Glomerular visceral epithelial cell (primary cell): ENCODE data around the gene WWOX.

Experiments used
- DNase-seq: peaks from one replicate; pipeline ENCODE4 v3.0.0-alpha.2; 2016; ENCODE audit errors: extremely low spot score

WWOX gene

GRCh38 chr16:78851266-78851665 lies 751.8 kb downstream of the WWOX start:
- DNase-seq = no peak

DNA sequence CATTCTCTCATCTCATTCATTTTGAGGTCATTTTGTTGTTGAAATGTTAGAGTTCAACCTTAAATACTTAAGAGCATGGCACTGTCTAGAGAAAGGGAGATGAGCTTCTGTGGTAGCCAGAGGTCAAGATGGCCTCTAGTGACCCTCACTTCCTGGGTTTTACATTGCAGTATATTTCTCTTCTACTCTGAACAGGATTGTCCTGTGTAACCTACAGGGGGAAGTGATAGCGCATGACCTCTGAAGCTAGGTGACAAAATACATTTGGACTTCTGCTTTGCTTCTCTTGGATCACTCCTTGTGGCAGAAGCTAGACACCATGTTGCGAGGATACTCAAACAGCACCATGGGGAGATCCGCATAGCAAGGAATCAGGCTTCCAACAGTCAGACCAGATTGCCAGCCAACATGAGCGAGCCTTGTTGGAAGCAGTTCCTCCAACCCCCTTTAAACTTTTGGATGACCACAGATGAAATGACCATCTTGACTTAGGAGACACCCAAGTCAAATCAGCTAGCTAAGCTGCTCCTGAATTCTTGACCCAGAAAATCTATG lies 752.7 kb downstream of the WWOX start:
- DNase-seq = no peak

- DNase-seq = no peak
Observed at GRCh38 chr16:78862022-78862421, 762.6 kb downstream of the WWOX start.

GRCh38 chr16:78866521-78866920 lies 767.1 kb downstream of the WWOX start:
- DNase-seq = no peak

DNA sequence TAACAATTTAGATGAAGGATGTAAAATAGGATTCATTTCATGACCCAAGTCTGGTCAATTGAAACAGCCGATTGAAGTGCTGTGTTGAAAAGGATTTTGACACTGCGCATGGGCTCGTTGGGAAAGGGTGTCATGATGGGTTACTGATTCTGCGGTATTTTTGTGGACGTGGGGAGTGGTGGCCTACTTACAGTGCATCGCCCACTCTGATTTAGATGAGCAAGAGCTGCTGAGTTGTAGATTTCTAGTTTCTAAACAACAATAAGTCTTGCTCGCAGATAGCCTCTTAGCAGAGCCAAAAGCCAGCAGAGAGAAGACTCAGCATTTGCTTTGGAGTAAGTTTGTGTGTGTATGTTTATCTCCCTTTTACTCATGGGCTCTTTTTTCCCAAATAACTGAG lies 770.0 kb downstream of the WWOX start:
- DNase-seq = no peak

DNA sequence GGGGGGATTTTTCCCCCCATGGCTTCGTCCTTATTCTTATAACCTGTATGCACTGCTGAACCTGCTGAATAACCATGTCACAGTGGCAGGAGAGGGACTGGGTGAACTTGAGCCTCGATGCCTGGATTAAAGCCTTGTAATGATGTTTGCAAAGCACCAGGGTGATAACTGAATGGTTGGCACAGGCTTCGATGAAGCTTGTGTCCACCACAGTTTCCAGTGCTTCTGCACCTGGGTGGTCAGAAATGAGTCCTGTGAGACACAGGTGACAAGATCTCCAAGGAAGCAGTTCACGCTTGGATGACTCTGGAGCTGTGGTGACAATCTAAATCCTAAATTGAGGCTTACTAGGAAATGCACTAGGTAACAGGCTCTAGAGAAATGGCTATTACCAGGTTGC lies 771.8 kb downstream of the WWOX start:
- no peak for DNase-seq

- no peak for DNase-seq
Observed at GRCh38 chr16:78876671-78877070, 777.2 kb downstream of the WWOX start.

- DNase-seq = no peak
Observed at GRCh38 chr16:78877114-78877655, 777.7 kb downstream of the WWOX start.

DNA sequence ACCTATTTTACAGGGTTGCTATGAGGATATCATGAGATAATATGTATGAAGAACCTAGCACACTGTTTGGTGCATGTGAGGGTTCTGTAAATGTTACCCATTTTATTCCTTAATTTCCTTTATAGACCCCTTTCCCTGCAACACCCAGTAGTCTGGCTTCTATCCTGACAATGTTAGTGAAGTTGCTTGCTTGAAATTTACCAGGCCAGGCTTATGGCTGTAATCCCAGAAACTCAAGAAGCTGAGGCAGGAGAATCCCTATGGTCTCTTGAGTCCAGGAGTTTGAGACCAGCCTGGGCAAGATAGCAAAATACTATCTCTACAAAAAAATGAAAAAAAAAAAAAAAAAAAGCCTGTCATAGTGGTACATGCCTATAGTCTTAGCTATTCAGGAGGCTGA lies 779.1 kb downstream of the WWOX start:
- no peak for DNase-seq

DNA sequence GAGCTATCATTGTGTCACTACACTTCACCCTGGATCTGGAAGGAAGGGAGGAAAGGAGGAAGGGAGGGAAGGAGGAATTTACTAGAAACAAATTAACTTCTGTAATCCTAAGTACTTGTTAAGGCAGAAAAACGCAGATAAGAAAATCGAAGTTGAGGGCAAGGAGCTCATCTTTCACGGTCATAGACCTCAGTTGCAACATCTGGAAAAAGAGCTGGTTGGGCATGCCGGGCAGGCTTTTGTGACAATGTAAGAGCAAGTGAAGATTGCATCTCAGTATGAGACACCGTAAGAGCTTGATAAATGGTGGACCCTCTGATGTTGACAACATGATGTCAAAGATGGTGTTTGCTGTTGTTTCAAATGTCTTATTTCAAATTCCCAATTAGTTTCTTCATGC lies 779.6 kb downstream of the WWOX start:
- no peak for DNase-seq

GRCh38 chr16:78882150-78882549 lies 782.7 kb downstream of the WWOX start:
- DNase-seq = no peak

GRCh38 chr16:78882751-78883150 lies 783.3 kb downstream of the WWOX start:
- DNase-seq = no peak

GRCh38 chr16:78884204-78884603 lies 784.8 kb downstream of the WWOX start:
- no peak for DNase-seq

- no peak for DNase-seq
Observed at GRCh38 chr16:78889346-78889745, 789.9 kb downstream of the WWOX start.

GRCh38 chr16:78890373-78890895 lies 791.0 kb downstream of the WWOX start:
- DNase-seq = no peak

DNA sequence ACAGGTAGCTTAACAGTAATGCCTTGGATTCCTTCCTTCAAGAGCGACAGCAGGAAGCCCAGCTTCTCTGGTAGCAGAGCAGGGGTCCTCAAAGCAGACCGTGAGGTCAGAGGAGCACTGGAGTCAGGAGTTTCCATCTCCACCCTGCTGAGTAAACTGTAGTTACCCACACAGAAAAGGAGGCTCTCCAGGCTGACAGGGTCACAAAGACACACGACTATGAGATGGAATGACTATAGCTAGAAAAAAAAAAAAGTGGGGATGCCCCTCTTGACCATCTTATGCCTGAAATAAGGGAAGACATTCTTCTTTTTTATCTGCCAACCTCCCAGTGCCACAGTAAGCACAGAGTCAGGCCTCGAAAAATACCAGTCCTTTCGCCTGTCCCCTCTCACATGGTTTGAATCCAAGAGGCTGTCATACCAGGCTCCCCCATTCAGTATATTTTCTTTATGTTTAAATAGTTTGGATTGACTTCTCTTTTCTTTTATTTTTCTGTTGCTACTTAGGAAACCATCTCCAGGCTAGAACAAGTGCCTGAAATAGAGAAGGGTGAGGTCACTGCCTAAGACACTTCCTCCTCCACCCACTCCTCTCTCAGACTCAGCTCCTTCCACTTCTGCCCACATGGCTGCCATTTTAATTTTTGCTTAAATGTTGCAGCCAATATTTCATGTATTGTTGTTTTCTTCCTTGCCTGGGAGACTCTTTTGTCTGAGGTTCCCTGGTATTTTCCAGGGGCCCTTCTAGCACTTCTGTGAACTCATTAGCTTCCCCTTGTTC lies 793.7 kb downstream of the WWOX start:
- no peak for DNase-seq

DNA sequence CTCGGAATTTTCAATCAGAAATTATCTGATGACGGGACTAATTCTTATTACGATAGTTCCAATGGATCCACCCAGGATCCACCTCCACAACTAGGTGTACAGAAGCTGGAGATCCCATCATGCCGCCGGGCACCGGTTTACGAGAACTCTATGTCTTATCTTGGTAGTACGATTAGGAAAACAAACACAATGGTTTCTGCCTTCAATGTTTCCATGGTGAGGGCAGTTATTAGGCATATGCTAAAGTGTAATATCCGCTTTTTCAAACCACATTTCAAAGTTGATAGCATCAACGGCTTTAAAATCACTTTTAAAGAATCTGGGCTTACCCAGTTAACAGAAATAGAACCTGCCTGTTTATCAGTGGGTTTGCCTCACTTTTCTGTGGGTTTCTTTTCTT lies 795.4 kb downstream of the WWOX start:
- no peak for DNase-seq

DNA sequence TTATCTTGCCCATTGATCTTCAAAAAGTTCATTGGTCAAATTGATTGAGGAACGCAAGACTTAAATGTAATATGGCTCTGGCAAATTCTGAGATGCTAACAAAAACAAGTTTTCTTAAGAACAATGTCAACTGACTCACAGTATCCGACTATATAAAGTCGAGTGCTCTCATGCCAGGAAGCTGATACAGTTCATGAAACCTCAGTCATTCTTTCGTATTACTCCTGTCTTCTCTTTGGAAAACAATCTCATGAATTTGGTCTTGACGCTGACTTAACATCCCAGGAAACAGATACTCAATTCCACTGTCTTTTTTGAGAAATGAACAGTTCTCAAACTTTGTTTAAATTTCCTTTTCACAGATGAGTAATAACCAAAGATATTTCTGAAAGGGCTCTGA lies 796.2 kb downstream of the WWOX start:
- DNase-seq = no peak

- no peak for DNase-seq
Observed at GRCh38 chr16:78896280-78896679, 796.8 kb downstream of the WWOX start.

DNA sequence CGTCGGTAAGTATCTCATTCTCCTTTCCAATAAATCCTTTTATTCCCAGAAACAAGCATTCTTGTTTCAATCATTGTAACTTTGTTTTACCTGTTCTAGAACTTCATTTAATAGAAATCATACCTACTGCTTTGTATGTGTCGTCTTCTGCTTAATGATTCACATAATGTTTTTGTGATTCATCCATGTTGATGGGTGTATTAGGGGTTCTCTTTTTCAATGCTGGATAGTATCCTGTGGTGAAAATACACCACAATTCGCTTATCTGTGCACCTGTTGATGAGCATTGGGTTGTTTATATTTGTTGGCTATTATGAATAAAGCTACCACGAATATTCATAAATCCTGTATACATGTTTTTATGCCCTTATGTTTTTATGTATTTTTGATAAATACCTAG lies 797.8 kb downstream of the WWOX start:
- no peak for DNase-seq

DNA sequence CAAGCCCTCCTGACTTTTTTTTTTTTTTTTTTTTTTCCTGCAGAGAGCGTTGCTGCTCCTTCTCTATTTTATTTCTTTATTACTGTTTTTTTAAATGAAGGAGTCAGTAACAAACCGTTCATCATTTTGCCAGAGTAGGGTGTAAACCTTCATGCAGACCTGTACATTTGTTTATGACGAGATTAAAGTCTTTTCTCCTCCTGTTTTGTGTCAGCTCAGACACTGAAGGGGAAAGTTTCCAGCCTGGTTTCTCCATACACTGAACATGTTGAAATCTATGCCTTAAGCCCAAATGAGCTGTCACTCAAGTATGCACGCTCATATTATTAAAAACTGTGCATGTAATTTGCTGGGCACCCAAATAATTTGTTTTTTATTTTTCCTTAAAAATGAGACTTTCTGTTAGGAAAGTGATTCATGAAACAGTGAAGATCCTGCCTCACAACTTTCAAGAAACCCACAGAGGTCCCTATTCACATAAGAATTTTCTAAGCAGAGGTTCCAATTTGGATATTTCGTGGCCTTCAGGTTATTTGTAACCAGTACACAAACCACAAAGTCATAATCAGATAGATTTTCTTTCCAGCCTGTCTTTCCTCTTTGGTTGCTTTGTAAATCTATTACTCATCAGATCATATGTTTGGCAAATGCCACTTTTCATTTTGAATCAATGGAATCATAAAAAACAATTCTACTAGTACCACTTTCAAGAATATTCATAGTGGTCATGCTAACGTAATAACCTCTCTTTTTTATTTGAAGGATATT lies 800.8 kb downstream of the WWOX start:
- no peak for DNase-seq

- no peak for DNase-seq
Observed at GRCh38 chr16:78900966-78901365, 801.5 kb downstream of the WWOX start.

DNA sequence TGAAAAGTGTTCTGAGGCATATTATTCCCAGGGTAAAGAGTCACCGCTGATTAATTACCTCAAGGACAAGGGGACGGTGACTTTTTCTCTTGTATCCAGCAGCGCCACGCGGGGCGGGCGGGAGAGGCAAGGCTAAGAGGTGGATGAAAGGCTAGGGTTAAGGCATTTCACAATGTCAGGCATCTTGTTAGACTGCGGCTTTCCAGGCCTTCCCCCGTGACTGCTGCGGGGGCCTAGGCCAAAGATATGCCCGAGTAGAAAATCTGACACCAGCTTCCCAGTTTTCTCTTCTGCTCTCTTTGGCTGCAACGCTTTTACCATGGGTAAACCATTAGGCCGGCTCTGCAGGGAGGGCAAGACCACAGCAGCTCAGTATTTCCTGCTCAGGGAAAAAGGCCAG lies 802.9 kb downstream of the WWOX start:
- DNase-seq = no peak
